OCI-M1 (cell line): ENCODE measurements around the gene SLC15A2.
"Not testable (repeated sequence)": the region's sequence is repeated elsewhere in the genome, so short reads cannot be mapped to it uniquely, and the experiment has no call there.

Experiments
- DNase-seq: peaks from one replicate; lab custom pipeline; 2025; lab: John Stamatoyannopoulos, UW

Gene SLC15A2

GRCh38 chr3:121926380-121926779 lies 32.2 kb downstream of the SLC15A2 start:
- DNase-seq: no peak

- not testable (repeated sequence) for DNase-seq
Measured at GRCh38 chr3:121938141-121938855, 44.1 kb downstream of the SLC15A2 start.

GRCh38 chr3:121941592-121941991 lies 47.4 kb downstream of the SLC15A2 start:
- DNase-seq: no peak

GRCh38 chr3:121942116-121942786 lies 48.0 kb downstream of the SLC15A2 start:
- DNase-seq: no peak

GRCh38 chr3:121943431-121943830 lies 49.2 kb downstream of the SLC15A2 start:
- DNase-seq: no peak

- DNase-seq: no peak
Measured at GRCh38 chr3:121948641-121949040, 54.4 kb downstream of the SLC15A2 start.

- DNase-seq: no peak
Measured at GRCh38 chr3:121951291-121951919, 57.2 kb downstream of the SLC15A2 start.

GRCh38 chr3:121956363-121956762 lies 62.2 kb downstream of the SLC15A2 start:
- DNase-seq: no peak

GRCh38 chr3:121957674-121958415 lies 63.6 kb downstream of the SLC15A2 start:
- no peak for DNase-seq

GRCh38 chr3:121958801-121959200 lies 64.6 kb downstream of the SLC15A2 start:
- DNase-seq: peak; percentile 3

GRCh38 chr3:121961283-121961682 lies 67.1 kb downstream of the SLC15A2 start:
- no peak for DNase-seq

- no peak for DNase-seq
Measured at GRCh38 chr3:121962443-121962842, 68.2 kb downstream of the SLC15A2 start.

GRCh38 chr3:121963608-121964007 lies 69.4 kb downstream of the SLC15A2 start:
- DNase-seq: no peak

- no peak for DNase-seq
Measured at GRCh38 chr3:121969631-121970030, 75.4 kb downstream of the SLC15A2 start.

GRCh38 chr3:121970047-121970446 lies 75.8 kb downstream of the SLC15A2 start:
- DNase-seq: no peak

- DNase-seq: no peak
Measured at GRCh38 chr3:121974601-121975111, 80.5 kb downstream of the SLC15A2 start.

- peak; percentile 16 for DNase-seq
Measured at GRCh38 chr3:121975702-121976302, 81.6 kb downstream of the SLC15A2 start.

GRCh38 chr3:121976727-121977126 lies 82.5 kb downstream of the SLC15A2 start:
- DNase-seq: no peak

GRCh38 chr3:121979246-121979645 lies 85.0 kb downstream of the SLC15A2 start:
- DNase-seq: no peak

- DNase-seq: no peak
Measured at GRCh38 chr3:121979734-121980449, 85.7 kb downstream of the SLC15A2 start.

GRCh38 chr3:121980450-121980796 lies 86.2 kb downstream of the SLC15A2 start:
- DNase-seq: no peak
